Astrocyte of the spinal cord (primary cell): ENCODE measurements around the gene KIF17.

Experiments used
- DNase-seq: peaks from one replicate; pipeline ENCODE4 v3.0.0; 2011; ENCODE audit warnings: low read depth, low spot score
- H3K4me3 ChIP-seq: 2 replicates; pipeline ENCODE4 v1.5.1; 2011; ENCODE audit warnings: low read depth, mild to moderate bottlenecking, low read length, moderate library complexity
- CTCF ChIP-seq: IDR thresholded peaks from 2 replicates; pipeline ENCODE4 v1.5.1; 2012; ENCODE audit warnings: low read depth, mild to moderate bottlenecking, low read length, inconsistent platforms
- in situ Hi-C: cut with HindIII; loops from 2 replicates; pipeline ENCODE4 v1.10.0; 2017; ENCODE audit warnings: low sequenced_read_pairs

The KIF17 gene

GRCh38 chr1:20732071-20732587 lies 14.3 kb upstream of the KIF17 start:
- TF ChIP-seq CTCF = no peak
- peak overlapping the region; percentile 52 for H3K4me3 ChIP-seq
- DNase-seq = peak; percentile 56
- in situ Hi-C loops = no loop called here

- in situ Hi-C loops = no loop called here
- peak overlapping the region; percentile 52 for H3K4me3 ChIP-seq
- no peak for DNase-seq
- no peak for TF ChIP-seq CTCF
Measured at GRCh38 chr1:20731057-20731991, 13.5 kb upstream of the KIF17 start.

- in situ Hi-C loops = no loop called here
- no peak for DNase-seq
- H3K4me3 ChIP-seq = no peak overlapping the region
- no peak for TF ChIP-seq CTCF
Measured at GRCh38 chr1:20730690-20731056, 12.9 kb upstream of the KIF17 start.

- no peak overlapping the region for H3K4me3 ChIP-seq
- no peak for TF ChIP-seq CTCF
- in situ Hi-C loops = no loop called here
- DNase-seq = no peak
Measured at GRCh38 chr1:20729990-20730689, 12.3 kb upstream of the KIF17 start.

- no peak for TF ChIP-seq CTCF
- in situ Hi-C loops = no loop called here
- no peak overlapping the region for H3K4me3 ChIP-seq
- DNase-seq = no peak
Measured at GRCh38 chr1:20729155-20729931, 11.5 kb upstream of the KIF17 start.
